ENCODE data around the gene ZNF106.

The ZNF106 gene

GRCh38 chr15:42378011-42378410 lies 112.9 kb downstream of the ZNF106 start:
- Mint-ChIP-seq H3K4me3 (no peak overlapping the region), H3K27ac (no peak overlapping the region), H3K9me3 (peaks cover 9% of the 10 kb centered on the region), H3K4me1 (no peaks in the 10 kb centered on the region), H3K27me3 (ENCODE audit: low read depth) (no peaks in the 10 kb centered on the region), H3K36me3 (ENCODE audit: low read depth) (no peaks in the 10 kb centered on the region)
- TF ChIP-seq CTCF (IDR thresholded peaks at IDR 0.05; ENCODE audit: unreplicated experiment in 3 of 3) = no peak

- TF ChIP-seq CTCF (IDR thresholded peaks at IDR 0.05; ENCODE audit: unreplicated experiment in 3 of 3) = no peak
- no peaks in the 10 kb centered on the region for H3K4me1 Mint-ChIP-seq
- peaks cover 12% of the 10 kb centered on the region for H3K9me3 Mint-ChIP-seq
- no peaks in the 10 kb centered on the region for H3K27me3 Mint-ChIP-seq (ENCODE audit: low read depth)
- H3K27ac Mint-ChIP-seq = no peak overlapping the region
- no peaks in the 10 kb centered on the region for H3K36me3 Mint-ChIP-seq (ENCODE audit: low read depth)
- no peak overlapping the region for H3K4me3 Mint-ChIP-seq
Measured at GRCh38 chr15:42375941-42376340, 115.0 kb downstream of the ZNF106 start.

GRCh38 chr15:42375252-42375651 lies 115.7 kb downstream of the ZNF106 start:
- no peaks in the 10 kb centered on the region for H3K27me3 Mint-ChIP-seq (ENCODE audit: low read depth)
- no peak for TF ChIP-seq CTCF (IDR thresholded peaks at IDR 0.05; ENCODE audit: unreplicated experiment in 3 of 3)
- H3K27ac Mint-ChIP-seq = no peak overlapping the region
- H3K36me3 Mint-ChIP-seq (ENCODE audit: low read depth) = no peaks in the 10 kb centered on the region
- no peak overlapping the region for H3K4me3 Mint-ChIP-seq
- no peaks in the 10 kb centered on the region for H3K4me1 Mint-ChIP-seq
- peaks cover 13% of the 10 kb centered on the region for H3K9me3 Mint-ChIP-seq

- Mint-ChIP-seq H3K27ac (no peak overlapping the region), H3K4me1 (no peaks in the 10 kb centered on the region), H3K9me3 (peaks cover 13% of the 10 kb centered on the region), H3K27me3 (ENCODE audit: low read depth) (no peaks in the 10 kb centered on the region), H3K4me3 (no peak overlapping the region), H3K36me3 (ENCODE audit: low read depth) (no peaks in the 10 kb centered on the region)
- no peak for TF ChIP-seq CTCF (IDR thresholded peaks at IDR 0.05; ENCODE audit: unreplicated experiment in 3 of 3)
Measured at GRCh38 chr15:42374810-42375209, 116.1 kb downstream of the ZNF106 start.

- H3K36me3 Mint-ChIP-seq (ENCODE audit: low read depth) = no peaks in the 10 kb centered on the region
- H3K4me3 Mint-ChIP-seq = no peak overlapping the region
- no peaks in the 10 kb centered on the region for H3K4me1 Mint-ChIP-seq
- H3K9me3 Mint-ChIP-seq = peaks cover 13% of the 10 kb centered on the region
- H3K27ac Mint-ChIP-seq = no peak overlapping the region
- H3K27me3 Mint-ChIP-seq (ENCODE audit: low read depth) = no peaks in the 10 kb centered on the region
- TF ChIP-seq CTCF (IDR thresholded peaks at IDR 0.05; ENCODE audit: unreplicated experiment in 3 of 3) = no peak
Measured at GRCh38 chr15:42373936-42374335, 117.0 kb downstream of the ZNF106 start.

- Mint-ChIP-seq H3K27ac (no peak overlapping the region), H3K36me3 (ENCODE audit: low read depth) (no peaks in the 10 kb centered on the region), H3K4me1 (no peaks in the 10 kb centered on the region), H3K27me3 (ENCODE audit: low read depth) (no peaks in the 10 kb centered on the region), H3K9me3 (peaks cover 11% of the 10 kb centered on the region), H3K4me3 (no peak overlapping the region)
- TF ChIP-seq CTCF (IDR thresholded peaks at IDR 0.05; ENCODE audit: unreplicated experiment in 3 of 3) = no peak
Measured at GRCh38 chr15:42373274-42373673, 117.7 kb downstream of the ZNF106 start.
